ENCODE data around the gene FAM72A.
"Not testable (repeated sequence)": the region's sequence is repeated elsewhere in the genome, so short reads cannot be mapped to it uniquely, and the experiment has no call there.

Gene FAM72A

GRCh38 chr1:206175459-206176113, 27.1 kb downstream of the FAM72A start:
- not testable (repeated sequence) for H3K4me3 ChIP-seq (ENCODE audit: low read length)
- peak; percentile 50 for DNase-seq (ENCODE audit: low read depth)
- peak; percentile 39 for TF ChIP-seq CTCF (conservative IDR thresholded peaks at IDR 0.05; ENCODE audit: low read length)

GRCh38 chr1:206174182-206174868, 28.3 kb downstream of the FAM72A start:
- DNase-seq (ENCODE audit: low read depth), result peak; percentile 31
- peak; percentile 32 for TF ChIP-seq CTCF (conservative IDR thresholded peaks at IDR 0.05; ENCODE audit: low read length)
- H3K4me3 ChIP-seq (ENCODE audit: low read length), result not testable (repeated sequence)

- DNase-seq (ENCODE audit: low read depth); H3K4me3 ChIP-seq (ENCODE audit: low read length): not testable (repeated sequence)
These were observed 29.4 kb downstream of the FAM72A start for GRCh38 chr1:206173110-206173719.

- not testable (repeated sequence) for H3K4me3 ChIP-seq (ENCODE audit: low read length)
- DNase-seq (ENCODE audit: low read depth), result peak; percentile 63
These were observed 32.8 kb downstream of the FAM72A start for GRCh38 chr1:206169794-206170193.

- DNase-seq (ENCODE audit: low read depth); H3K4me3 ChIP-seq (ENCODE audit: low read length): not testable (repeated sequence)
These were observed 35.1 kb downstream of the FAM72A start for GRCh38 chr1:206167350-206168029.

GRCh38 chr1:206145771-206146290, 56.8 kb downstream of the FAM72A start:
- no peak overlapping the region for H3K4me3 ChIP-seq (ENCODE audit: low read length)
- no peak for TF ChIP-seq CTCF (conservative IDR thresholded peaks at IDR 0.05; ENCODE audit: low read length)
- no peak for DNase-seq (ENCODE audit: low read depth)

- TF ChIP-seq CTCF (conservative IDR thresholded peaks at IDR 0.05; ENCODE audit: low read length), result no peak
- no peak for DNase-seq (ENCODE audit: low read depth)
- no peak overlapping the region for H3K4me3 ChIP-seq (ENCODE audit: low read length)
These were observed 58.0 kb downstream of the FAM72A start for GRCh38 chr1:206144605-206145004.

- DNase-seq (ENCODE audit: low read depth), result no peak
- H3K4me3 ChIP-seq (ENCODE audit: low read length), result no peak overlapping the region
- no peak for TF ChIP-seq CTCF (conservative IDR thresholded peaks at IDR 0.05; ENCODE audit: low read length)
These were observed 59.0 kb downstream of the FAM72A start for GRCh38 chr1:206143537-206144172.
